HL-60/S4 treated with phorbol 12-myristate 13-acetate at 8.2 ng/mL for 4 days and 3 days (cell line): ENCODE data around the gene RASA4B.
"Not testable (repeated sequence)": the region's sequence is repeated elsewhere in the genome, so short reads cannot be mapped to it uniquely, and the experiment has no call there.

Experiments
- in situ Hi-C: fragments of 300-500 bp; cut with MboI; formaldehyde crosslinking; loops from 2 replicates; pipeline ENCODE4 v1.15.0; 2022; ENCODE audit warnings: low sequenced_read_pairs

RASA4B gene

DNA sequence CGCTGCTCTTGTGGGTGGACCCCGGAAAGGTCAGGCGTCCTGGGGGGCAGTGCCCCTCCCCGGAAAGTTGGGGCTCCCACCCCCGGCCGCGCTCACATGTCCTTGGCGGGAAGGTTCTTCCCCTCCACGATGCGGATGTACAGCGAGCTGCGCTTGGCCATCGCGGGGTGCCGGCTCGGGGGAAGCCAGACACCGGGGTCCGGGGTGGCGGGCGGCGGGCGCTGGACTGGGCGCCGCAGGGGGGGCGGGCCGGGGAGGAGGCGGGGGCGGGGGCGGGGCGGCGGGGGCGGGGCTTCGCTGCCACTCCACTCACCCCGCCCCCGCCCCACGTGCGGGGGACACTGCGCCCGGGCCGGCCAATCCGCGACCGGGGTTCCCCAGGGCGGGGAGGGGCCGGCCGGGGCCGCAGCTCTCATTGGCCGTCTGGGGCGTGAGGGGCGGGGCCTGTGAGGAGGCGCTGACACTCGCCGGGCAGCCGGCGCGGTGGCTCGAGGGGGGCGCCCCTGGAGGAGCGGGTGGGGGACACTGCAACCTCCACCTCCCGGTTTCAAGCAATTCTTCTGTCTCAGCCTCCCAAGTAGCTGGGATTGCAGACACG is at the start of gene RASA4B:
RASA4B (minus strand) TSS at position 228 of the 598 bp plus-strand sequence; CDS start at position 161, 67 bp downstream.
- in situ Hi-C loops = not testable (repeated sequence)

DNA sequence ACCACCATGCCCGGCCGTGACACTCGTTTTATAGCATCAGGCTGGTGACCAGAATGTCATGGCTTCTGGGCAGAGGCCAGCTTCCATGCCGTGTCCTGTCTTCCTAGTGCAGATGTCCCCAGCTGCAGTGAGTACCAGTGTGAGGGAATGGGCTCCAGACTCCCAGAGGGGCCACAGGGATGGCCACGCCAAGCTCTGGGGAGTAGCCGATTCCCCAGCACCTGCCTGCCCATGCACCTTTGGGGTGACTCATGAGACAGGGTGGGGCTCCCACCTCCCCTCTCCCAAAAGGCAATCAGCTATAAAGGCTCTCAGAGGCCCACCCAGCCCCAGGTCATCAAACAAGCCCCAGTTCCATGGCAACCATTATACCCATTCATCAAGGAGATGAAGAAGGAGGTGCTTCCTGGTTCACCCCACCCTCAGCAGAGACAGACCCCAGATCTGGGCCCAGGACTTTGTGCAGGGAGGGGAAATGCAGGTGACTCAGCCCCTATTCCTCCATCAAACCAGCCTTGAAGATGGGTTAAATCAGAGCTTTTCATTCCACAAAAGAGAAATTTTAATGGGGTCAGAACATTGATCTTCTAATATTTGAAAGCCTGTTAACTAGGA is 33.3 kb upstream of the RASA4B start, which contains the start of gene SPDYE2:
SPDYE2 (plus strand) TSS at position 419 of the 615 bp plus-strand sequence. CDS start 2,030 bp downstream, outside the sequence.
- in situ Hi-C loops = not testable (repeated sequence)

DNA sequence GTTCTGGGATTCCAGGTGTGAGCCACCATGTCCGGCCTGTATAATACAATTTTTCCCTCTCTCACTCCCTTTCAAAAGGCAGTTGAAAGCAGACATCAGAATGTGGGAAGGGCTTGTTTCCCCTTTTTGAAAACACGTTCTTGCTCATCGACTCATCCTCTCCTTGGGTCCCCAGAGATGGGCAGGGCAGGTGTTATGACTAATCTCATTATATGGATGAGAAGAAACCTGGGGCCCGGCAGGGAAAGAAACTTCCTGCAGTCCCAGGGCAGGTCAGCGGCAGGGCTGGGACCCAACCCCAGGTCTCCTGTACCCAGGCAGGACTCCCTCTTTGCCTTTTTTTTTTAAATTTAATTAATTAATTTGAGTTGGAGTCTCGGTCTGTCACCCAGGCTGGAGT is 28.8 kb upstream of the RASA4B start:
- in situ Hi-C loops = not testable (repeated sequence)

DNA sequence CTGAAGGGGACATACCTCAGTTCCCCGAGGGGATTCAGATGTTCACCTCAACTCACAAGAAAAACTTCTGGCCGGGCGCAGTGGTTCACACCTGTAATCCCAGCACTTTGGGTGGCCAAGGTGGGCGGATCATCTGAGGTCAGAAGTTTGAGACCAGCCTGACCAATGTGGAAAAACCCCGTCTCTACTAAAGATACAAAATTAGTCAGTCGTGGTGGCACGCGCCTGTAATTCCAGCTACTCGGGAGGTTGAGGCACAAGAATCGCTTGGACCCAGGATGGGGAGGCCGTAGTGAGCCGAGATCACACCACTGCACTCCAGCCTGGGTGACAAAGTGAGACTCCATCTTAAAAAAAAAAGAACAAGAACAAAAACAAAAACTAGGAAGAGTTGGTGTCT is 27.7 kb upstream of the RASA4B start:
- in situ Hi-C loops = not testable (repeated sequence)

DNA sequence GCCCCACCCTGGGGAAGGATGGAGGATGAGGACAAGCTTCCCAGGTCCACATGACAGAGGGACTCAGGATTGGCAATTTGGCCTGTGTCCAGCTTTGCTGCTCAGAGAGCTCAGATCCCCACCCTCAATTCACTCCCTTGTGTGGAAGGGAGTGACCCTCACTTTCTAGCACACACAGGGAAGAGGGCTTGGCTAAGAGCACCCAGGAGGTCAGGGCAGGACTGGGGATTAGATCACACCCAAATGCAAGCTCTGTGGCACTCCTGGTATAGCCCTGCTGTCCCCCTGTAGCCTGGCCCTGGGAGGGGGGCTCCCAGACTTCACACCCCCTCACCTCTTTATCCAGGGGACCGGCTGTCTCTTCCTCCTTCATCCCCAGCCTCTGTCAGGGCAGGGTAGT is 26.8 kb upstream of the RASA4B start:
- in situ Hi-C loops = not testable (repeated sequence)

DNA sequence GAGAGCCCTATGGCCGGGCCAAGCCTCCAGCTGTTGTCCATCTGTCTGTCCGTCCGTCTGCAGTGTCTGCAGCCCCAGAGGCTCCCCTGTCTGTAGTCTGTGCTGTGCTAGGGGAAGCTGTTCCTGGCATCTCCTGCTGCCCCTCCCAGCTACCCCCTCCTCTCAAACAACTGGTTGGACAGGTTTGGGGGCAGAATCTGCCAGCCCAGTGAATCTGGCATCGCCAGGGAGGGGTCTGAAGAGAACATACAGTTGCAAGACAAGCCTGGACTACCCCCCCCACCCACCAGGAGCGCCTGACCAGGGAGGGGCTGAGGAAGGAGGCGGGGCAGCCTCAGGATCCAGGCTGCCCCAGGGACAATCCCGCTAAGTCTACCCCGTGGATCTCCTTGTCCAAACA is 26.0 kb upstream of the RASA4B start, which contains the start of gene UPK3BL2:
UPK3BL2 (minus strand) TSS at position 101 of the 400 bp plus-strand sequence; CDS start at position 41, 60 bp downstream.
- in situ Hi-C loops = not testable (repeated sequence)

DNA sequence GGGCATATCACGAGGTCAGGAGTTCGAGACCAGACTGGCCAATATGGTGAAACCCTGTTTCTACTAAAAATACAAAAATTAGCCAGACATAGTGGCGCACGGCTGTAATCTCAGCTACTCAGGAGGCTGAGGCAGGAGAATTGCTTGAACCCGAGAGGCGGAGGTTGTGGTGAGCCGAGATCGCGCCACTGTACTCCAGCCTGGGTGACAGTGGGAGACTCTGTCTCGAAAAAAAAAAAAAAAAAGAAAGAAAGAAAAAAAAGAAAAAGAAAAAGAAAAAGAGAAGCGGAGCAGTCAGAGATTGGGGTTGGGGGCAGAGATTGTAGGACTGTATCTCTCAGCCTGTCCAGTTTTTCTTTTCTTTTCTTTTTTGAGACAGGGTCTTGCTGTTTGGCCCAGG is 25.2 kb upstream of the RASA4B start:
- in situ Hi-C loops = not testable (repeated sequence)

DNA sequence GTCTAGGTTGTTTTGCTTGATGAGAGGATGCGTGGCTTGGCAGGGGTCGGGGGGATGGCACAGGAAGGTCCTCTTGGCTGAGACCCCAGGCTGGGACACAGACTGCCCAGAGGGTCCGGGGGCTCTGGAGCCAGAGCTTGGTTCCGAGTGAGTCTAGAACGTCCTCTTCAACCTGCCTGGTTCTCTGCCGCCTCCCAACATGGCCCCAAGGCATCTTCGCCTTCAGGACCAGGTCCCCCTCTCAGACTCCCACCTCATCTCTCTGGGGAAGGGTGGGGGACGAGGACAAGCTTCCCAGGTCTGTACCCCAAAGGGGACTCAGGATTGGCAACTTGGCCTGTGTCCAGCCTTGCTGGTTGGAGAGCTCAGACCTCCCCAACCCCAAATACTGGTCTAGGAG is 24.5 kb upstream of the RASA4B start:
- in situ Hi-C loops = not testable (repeated sequence)

DNA sequence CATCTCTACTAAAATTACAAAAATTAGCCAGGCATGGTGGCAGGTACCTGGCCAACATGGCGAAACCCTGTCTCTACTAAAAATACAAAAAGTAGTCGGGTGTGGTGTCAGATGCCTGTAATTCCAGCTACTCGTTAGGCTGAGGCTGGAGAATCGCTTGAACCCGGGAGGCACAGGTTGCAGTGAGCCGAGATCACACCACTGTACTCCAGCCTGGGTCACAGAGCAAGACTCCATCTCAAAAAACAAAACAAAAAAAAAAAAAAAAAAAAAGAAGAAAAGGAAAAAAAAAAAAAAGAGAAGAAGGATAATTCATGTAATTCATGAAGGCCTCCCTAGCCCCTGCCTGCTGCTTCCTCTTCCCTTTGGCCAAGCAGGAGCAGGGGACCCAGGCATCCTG is 23.0 kb upstream of the RASA4B start:
- in situ Hi-C loops = not testable (repeated sequence)

DNA sequence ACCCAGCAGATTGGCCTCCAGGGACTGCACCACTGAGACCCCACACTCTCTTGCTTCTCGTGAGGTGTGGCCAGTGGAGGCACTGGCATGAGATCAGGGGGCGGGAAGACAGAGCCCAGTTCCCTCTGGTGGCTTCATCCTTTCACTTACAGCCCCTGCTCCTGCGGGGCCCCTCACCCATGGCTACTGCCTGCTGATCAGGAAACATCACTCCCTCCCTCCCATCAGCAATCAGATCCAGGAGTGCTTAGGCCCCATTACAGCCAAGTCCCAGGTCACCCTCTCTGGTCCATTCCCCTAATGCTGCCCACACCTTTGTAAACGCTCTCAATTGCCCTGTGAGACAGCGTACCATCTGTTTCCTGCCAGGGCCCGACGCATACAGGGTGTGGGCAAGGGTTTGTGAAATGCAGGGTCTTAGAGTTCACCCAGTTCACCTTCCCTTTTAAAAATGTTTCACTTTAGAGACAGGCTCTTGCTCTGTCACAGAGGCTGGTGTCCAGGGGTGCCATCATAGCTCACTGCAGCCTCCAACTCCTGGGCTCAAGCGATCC is 17.6 kb upstream of the RASA4B start:
- in situ Hi-C loops = not testable (repeated sequence)

DNA sequence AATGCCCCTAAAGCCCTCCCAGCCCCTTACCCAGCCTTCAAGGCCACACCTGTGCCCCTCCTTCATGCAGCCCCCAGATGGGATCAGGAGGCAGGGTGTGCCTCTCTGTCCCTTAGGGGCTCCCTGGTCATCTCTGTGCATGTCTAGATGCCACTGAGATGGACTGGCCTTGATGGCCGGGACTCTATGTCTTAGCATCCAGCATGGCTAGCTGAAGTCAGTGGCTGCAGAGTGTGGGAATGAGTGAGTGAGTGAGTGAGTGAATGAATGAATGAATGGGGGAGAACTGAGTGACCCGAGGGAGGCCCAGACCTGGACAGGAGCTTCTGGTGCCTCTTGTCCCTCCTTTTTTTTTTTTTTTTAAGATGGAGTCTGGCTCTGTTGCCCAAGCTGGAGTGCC is 14.6 kb upstream of the RASA4B start:
- in situ Hi-C loops = not testable (repeated sequence)

DNA sequence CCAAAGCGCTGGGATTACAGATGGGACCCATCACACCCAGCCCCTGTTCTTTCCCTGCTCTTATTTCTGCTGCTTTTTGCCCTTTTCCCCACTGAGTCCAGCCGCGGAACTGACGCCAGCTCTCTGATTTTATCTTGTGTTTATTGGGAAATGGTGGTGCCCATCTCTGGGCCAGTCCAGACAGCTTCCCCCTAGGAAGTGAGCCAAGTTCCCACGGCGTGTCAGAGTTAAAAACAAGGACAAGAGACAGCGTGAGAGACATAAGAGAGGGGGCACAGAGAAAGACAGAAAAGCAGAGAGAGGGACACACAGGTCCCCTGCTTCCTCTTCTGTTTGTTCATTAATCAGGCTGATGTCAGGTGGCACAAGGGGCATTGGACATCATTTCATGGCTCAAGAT is 14.0 kb upstream of the RASA4B start:
- in situ Hi-C loops = not testable (repeated sequence)

DNA sequence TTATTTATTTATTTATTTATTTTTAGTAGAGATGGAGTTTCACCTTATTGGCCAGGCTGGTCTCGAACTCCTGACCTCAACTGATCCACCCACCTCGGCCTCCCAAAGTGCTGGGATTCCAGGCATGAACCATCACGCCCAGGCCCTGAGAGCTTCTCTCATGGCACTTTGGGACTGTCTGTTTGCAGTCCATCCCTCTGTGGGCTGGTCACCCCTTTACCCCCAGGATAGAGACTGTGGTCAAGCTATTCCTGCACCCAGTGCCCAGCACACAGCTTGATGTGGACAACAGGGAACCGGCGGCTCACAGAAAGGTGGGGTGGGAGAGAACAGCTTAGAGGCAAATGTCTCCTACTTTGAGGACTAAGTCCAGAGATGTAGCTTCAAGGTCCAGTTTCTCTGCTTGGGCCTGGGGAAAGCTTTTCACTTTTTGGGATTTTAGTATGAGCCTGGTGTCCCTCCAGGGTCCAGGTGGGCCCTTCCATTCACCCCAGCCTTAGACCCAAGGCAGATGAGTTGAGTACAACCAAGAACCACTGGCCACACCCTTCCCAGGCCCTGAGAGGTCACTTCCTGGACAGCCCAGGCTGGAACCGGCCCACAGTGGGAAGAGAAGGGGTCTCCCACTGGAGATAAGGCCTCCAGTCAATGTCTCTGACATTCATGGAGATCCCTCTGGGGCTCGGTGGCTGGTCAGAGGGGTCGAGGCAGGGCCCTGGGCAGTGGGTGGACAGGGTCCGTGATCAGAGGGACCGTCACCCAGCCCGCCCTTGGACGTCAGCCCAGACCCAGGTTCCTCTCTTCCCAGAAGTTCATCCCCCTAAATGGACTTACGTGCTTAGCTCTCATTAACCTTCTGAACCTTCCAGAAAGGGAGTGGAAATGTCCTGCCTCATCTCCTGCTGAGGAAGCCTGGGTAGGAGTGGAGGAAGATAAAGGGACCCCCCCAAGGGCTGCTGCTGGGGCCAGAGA is 10.5 kb upstream of the RASA4B start:
- in situ Hi-C loops = not testable (repeated sequence)

DNA sequence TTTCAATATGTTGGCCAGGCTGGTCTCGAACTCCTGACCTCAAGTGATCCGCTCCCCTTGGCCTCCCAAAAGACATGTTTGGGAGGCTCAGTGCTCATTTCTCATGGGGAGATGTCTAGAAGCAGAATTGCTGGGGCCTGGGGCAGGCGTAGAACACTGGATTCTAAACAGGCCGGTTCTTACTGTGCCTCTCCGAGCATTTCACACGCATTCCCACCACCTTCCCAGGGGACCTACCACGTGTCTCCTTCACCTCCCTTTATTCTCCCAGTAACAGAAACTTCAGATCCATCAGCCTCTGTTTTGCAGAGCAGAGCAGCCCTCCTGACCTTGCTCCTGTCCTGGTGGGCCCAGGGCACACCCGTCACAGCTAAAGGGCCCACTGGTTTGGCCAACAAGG is 9.6 kb upstream of the RASA4B start:
- in situ Hi-C loops = not testable (repeated sequence)

DNA sequence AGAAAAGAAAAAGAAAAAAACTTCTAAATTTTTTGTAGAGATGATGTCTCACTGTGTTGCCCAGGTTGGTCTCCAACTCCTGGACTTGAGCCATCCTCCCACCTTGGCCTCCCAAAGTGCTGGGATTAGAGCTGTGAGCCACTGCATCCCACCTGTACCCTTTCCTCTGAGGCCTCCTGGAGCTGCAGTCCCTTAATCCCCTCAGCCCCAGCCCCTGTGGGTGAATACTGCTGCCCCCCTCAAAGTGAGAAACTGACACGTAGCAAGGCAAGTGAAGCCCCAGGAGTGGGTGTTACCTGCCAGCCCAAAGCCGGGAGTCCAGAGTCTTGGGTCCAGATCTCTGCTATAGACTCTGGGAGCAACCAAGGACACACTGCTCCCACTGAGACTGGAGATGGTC is 7.2 kb upstream of the RASA4B start:
- in situ Hi-C loops = not testable (repeated sequence)

DNA sequence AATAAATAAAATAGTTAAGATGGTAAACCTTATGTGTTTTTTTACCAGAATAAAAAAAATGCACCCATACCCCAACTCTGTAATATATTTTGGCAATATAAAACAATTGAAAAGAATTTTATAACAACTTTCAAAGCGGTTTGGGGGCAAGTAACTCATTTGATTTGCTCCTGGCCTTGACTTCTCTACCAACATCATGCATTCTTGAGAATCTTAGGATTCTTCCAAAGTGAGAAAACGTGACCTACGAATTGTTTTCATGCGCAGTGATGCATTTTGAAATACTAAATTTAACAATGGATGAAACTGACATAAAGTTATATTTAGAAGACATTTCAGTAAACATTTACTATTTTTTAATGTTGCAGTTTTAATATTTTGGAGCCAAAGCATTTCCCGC is 3.2 kb upstream of the RASA4B start:
- in situ Hi-C loops = not testable (repeated sequence)

DNA sequence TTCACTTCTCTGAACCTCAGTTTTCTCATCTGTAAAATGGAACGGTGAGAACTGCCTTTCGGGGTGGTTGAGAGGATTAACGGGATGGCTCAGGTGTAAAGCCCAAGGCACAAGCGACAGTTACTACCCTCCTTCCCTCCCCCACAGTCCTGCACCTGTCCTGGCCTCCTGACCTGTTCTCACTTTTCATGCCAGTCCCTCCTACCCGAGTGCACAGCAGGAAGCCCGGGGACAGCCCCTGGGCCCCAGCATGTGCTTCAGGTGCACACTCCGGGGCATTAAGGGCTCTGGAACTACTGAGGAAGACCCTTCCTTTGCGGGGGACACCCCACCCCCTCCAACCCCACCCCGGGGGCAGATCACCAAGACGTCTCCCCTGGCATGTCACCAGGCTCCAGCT is 626 bp downstream of the RASA4B start:
- in situ Hi-C loops = not testable (repeated sequence)

DNA sequence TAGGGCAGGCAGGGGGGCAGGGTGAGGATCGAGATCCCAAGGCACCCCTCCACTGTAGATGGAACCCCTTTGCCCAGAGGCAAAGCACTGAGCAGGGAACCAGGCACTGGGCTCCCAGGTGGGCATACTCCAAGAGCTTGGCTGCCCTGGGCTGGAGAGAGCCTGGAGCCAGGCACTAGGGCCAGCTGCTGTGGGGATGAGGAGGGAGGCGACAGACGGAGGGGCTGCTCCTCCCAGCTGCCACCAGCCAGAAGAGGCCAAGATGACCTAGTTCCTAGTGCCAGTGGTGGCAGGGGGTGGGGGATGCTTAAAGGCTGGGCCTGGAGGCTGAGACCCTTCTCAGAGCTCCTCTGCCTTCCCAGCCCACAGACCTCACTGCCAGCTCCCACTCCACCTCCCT is 1.7 kb downstream of the RASA4B start:
- in situ Hi-C loops = not testable (repeated sequence)

DNA sequence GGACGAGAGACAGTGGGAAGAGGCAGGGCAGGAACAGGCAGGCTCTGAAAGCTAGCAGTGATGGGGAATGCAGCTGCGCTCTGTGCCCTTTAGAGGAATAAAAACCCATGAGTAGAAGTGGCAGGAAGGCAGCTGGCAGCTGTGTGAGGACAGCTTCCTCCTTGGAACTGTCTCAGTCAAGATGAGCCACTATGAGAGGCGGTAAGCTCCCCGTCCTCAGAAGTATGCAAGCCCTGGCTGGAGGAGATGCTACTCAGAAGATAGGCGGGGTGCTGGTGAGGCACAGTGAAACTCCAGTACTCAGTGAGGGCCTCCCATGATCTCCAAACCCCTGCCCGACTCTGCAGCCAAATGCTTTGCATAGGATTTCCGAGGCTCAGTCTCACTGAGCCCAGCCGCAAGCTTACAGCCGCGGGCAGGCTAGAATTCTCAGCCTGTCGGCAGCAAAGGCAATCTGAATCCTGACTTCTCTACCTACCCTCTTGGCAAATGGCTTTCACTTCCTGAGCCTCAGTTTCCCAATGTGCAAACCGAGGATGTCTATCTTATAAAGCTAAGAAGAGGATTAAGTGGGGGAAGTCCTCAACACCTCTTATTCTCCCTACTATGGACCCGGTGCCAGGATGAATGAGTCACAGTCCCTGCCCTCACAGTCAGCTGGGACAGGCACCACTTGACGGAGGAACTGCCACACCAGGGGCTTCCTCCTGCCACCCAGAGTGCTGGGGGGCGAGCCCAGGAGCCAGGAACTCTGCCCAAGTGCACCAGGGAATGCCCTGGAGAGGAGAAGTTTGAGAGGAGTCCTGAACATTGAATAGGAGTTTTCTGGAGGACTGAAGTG is 2.5 kb downstream of the RASA4B start:
- in situ Hi-C loops = not testable (repeated sequence)

DNA sequence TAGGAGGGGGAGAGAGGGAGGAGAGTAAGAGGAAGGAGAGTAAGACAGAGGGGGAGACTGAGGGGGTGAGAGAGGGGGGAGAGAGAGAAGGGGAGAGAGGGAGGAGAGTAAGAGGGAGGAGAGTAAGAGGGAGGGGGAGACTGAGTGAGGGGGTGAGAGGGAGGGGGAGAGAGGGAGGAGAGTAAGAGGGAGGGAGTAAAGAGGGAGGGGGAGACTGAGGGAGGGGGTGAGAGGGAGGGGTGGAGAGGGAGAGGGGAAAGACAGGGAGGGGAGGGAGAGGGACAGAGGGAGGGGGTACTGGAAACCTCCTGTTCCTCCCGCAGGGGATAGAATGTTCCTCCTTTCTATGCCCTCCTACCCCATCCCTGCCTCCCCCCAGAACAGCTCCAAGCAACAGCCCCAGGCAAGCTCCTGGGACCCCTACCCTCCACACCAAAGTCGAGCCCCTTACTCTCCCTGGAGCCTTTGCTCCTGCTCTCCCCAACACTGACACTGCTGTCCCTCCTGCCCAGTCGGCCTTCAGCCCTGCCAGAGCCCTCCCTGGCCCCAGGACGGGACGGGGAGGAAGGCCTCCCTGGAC is 4.8 kb downstream of the RASA4B start:
- in situ Hi-C loops = not testable (repeated sequence)
